Prostate gland (tissue), 2 donors: Measurements from ENCODE around the gene UTP15. TPM values are rescaled to one million over a fixed set of nuclear protein-coding genes. Genes with fewer than 3 reads are reported as not detected.

Experiments used
- DNase-seq: peaks from one replicate; pipeline ENCODE4 v3.0.0-alpha.2; 2019; ENCODE audit warnings: low spot score
- H3K27ac ChIP-seq, 2 donors: fragments of 200-600 bp; sonication (generic); 2 replicates each; pipeline ENCODE4 v1.5.1; 2017 to 2019
- H3K27me3 ChIP-seq: fragments of 200-600 bp; sonication (generic); replicated peaks from 2 replicates; pipeline ENCODE4 v1.5.1; 2019; ENCODE audit not compliant: insufficient read depth
- H3K36me3 ChIP-seq, 2 donors: fragments of 200-600 bp; sonication (generic); 1 replicate in 1 of 2; 2 replicates in 1 of 2; pipeline versions ENCODE4 v1.5.1 to v1.8.1; 2017 to 2019
- H3K4me1 ChIP-seq: fragments of 200-600 bp; sonication (generic); replicated peaks from 2 replicates; pipeline ENCODE4 v1.5.1; 2019
- H3K4me3 ChIP-seq, 2 donors: fragments of 200-600 bp; sonication (generic); 2 replicates each; pipeline ENCODE4 v1.5.1; 2017 to 2019
- H3K9me3 ChIP-seq: fragments of 200-600 bp; sonication (generic); 2 replicates; pipeline ENCODE4 v1.5.1; 2017
- CTCF ChIP-seq, 4 experiments: fragments of 200-600 bp in 2 of 4; fragments of 450-650 bp in 2 of 4; sonication (generic) in 2 of 4; IDR thresholded peaks; 1 replicate in 3 of 4; 2 replicates in 1 of 4; pipeline ENCODE4 v1.5.1; 2016 to 2019; ENCODE audit warnings: antibody characterized with exemption in 4 of 4, mild to moderate bottlenecking in 2 of 4, moderate library complexity in 2 of 4
- POLR2A ChIP-seq: fragments of 450-650 bp; IDR thresholded peaks from one replicate; pipeline ENCODE4 v1.6.1; 2016; ENCODE audit warnings: antibody characterized with exemption, mild to moderate bottlenecking
- POLR2AphosphoS5 ChIP-seq: sonication (generic); formaldehyde crosslinking; IDR thresholded peaks from one replicate; pipeline ENCODE4 v1.6.1; 2017; ENCODE audit warnings: antibody characterized with exemption
- WGBS: methylation state at CpG from one replicate; pipeline ENCODE4 v1.1.5; 2018; 5-methylcytosine and 5-hydroxymethylcytosine counted together
- intact Hi-C: fragments of 100-400 bp; cut with DNase I; formaldehyde crosslinking; loops from one replicate; pipeline ENCODE4 v1.14.2; 2022
- total RNA-seq, 2 donors: library from RNA; depleted of rRNA; stranded (reverse); fragments of >200 nt; gene quantifications; one replicate each; pipeline ENCODE4 v1.1.0, GENCODE V29; 2016

The UTP15 gene
- total RNA-seq, 2 donors from 2014 or later = 11.3 to 31.9 TPM

- no peaks in the 10 kb centered on the region for H3K27me3 ChIP-seq
- H3K4me1 ChIP-seq = no peaks in the 10 kb centered on the region
- TF ChIP-seq POLR2A (no peak), CTCF (IDR thresholded peaks at IDR 0.05) (no peak), POLR2AphosphoS5 (no peak)
- H3K4me3 ChIP-seq = no peak overlapping the region
- no peaks in the 10 kb centered on the region for H3K36me3 ChIP-seq
- WGBS = 58% methylated on average over 3 of the region's 3 CpGs
- no peaks in the 10 kb centered on the region for H3K9me3 ChIP-seq
- intact Hi-C loops = no loop called here
- DNase-seq = no peak
- no peak overlapping the region for H3K27ac ChIP-seq
These were observed 39.8 kb upstream of the UTP15 start for GRCh38 chr5:73525606-73526203.

- no peaks in the 10 kb centered on the region for H3K4me1 ChIP-seq
- no peaks in the 10 kb centered on the region for H3K9me3 ChIP-seq
- intact Hi-C loops = no loop called here
- DNase-seq = no peak
- no peaks in the 10 kb centered on the region for H3K36me3 ChIP-seq
- H3K4me3 ChIP-seq = no peak overlapping the region
- TF ChIP-seq CTCF (IDR thresholded peaks at IDR 0.05) (no peak), POLR2A (no peak), POLR2AphosphoS5 (no peak)
- H3K27ac ChIP-seq = no peak overlapping the region
- H3K27me3 ChIP-seq = no peaks in the 10 kb centered on the region
- WGBS = 67% methylated on average over 3 of the region's 3 CpGs
These were observed 37.3 kb upstream of the UTP15 start for GRCh38 chr5:73528248-73528647.

- Histone ChIP-seq H3K4me1 (no peaks in the 10 kb centered on the region), H3K27ac (no peak overlapping the region), H3K27me3 (no peaks in the 10 kb centered on the region), H3K9me3 (no peaks in the 10 kb centered on the region), H3K4me3 (no peak overlapping the region), H3K36me3 (no peaks in the 10 kb centered on the region)
- intact Hi-C loops = no loop called here
- WGBS = 79% methylated on average over 1 of the region's 1 CpG
- DNase-seq = no peak
- TF ChIP-seq CTCF (IDR thresholded peaks at IDR 0.05) (no peak), POLR2AphosphoS5 (no peak), POLR2A (no peak)
These were observed 36.5 kb upstream of the UTP15 start for GRCh38 chr5:73529081-73529480.

GRCh38 chr5:73531356-73531755 is 34.2 kb upstream of the UTP15 start:
- Histone ChIP-seq H3K36me3 (no peaks in the 10 kb centered on the region), H3K27me3 (no peaks in the 10 kb centered on the region), H3K27ac (no peak overlapping the region), H3K4me3 (no peak overlapping the region), H3K4me1 (no peaks in the 10 kb centered on the region), H3K9me3 (no peaks in the 10 kb centered on the region)
- 91% methylated on average over 1 of the region's 1 CpG for WGBS
- no peak for TF ChIP-seq POLR2AphosphoS5
- TF ChIP-seq POLR2A = no peak
- no peak for TF ChIP-seq CTCF (IDR thresholded peaks at IDR 0.05)
- DNase-seq = no peak
- intact Hi-C loops = no loop called here

GRCh38 chr5:73532195-73532594 is 33.3 kb upstream of the UTP15 start:
- H3K9me3 ChIP-seq = no peaks in the 10 kb centered on the region
- H3K36me3 ChIP-seq = no peaks in the 10 kb centered on the region
- H3K4me3 ChIP-seq = no peak overlapping the region
- 91% methylated on average over 5 of the region's 5 CpGs for WGBS
- DNase-seq = no peak
- TF ChIP-seq POLR2A = no peak
- no peak for TF ChIP-seq POLR2AphosphoS5
- TF ChIP-seq CTCF (IDR thresholded peaks at IDR 0.05) = no peak
- H3K27ac ChIP-seq = no peak overlapping the region
- intact Hi-C loops = no loop called here
- H3K4me1 ChIP-seq = no peaks in the 10 kb centered on the region
- H3K27me3 ChIP-seq = no peaks in the 10 kb centered on the region
